ENCODE data around the gene ZNF136.

ZNF136 gene

GRCh38 chr19:12194827-12195731, 32.2 kb downstream of the ZNF136 start:
- DNase-seq (ENCODE audit: low read depth in 2 of 2) = peak; percentile 57 to 68

DNA sequence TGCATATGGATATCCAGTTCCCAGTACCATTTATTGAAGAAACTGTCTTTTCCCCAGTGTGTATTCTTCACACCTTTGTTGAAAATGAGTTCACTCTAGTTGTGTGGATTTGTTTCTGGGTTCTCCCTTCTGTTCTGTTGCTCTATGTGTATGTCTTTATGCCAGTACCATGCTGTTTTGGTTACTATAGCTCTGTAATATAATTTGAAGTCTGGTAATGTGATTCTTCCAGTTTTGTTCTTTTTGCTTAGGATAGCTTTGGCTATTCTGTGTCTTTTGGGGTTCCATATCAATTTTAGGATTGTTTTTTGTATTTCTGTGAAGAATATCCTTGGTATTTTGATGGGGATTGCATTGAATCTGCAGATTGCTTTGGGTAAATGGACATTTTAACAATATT, 35.2 kb downstream of the ZNF136 start:
- no peak for DNase-seq (ENCODE audit: low read depth in 2 of 2)

DNA sequence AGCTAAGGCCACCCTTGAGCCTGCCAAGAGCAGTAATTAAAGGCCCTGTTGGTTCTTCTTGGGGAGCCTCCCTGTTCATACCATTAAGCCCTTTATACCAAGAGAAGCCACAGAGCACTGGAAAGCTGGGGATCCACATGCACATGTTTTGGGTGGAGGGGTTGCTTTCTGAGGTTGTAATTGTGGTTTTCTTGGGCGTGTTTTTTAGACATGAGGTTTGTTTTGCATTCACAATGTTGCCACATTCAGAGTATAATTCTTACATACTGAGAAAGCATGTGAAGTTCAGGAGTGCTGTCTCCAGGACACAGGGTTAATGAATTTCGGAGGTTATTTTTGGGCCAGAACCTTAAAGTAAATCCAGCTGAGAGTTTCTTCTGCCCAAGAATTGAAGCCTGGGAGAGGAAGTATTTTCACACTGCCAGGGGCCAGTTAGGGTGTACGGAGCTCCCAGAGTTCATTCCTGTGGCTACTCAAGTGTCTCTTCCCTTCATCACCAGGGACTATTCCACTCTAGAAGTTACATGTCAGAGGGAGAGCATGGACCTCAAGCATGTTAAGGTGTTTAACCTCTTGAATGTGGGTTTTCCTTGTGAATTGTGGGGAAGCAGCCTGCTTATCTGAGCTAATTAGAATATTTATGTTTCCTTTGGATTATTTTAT, 37.0 kb downstream of the ZNF136 start:
- no peak for DNase-seq (ENCODE audit: low read depth in 2 of 2)

DNA sequence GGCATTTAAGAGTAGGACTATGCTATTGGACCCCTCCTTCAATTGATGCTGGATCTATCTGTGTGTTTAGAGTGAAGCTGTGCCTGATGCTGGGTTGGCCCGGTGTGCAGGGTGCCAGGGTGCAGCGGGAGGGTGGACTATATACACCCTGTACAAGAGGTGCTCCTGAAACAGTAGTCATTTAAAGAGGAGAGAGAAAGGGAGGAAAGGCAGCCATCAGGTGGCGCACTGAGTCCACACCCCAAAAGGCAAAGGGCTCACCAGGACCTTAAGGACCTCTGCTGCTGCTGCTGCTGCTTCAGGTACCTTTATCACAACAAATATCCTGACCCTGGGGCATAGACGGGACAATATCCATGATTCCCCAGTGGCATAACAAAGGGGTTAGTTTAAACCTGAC, 39.4 kb downstream of the ZNF136 start:
- DNase-seq (ENCODE audit: low read depth in 2 of 2) = peak; percentile 30 to 31

DNA sequence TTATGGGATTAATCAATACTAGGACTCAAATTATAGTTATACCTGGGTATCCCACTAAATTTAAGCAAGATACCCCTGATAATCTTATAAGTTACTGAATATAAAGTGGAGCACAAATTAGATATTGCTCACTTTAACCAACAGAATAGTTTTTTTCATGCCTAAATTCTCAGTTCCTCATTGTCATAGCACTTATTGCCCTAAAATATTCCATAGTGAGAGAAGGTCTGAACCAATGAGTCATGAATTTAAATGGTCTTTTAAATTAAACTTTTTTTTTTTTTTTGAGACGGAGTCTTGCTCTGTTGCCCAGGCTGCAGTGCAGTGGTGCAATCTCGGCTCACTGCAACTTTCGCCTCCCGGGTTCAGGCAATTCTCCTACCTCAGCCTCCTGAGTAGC, 42.4 kb downstream of the ZNF136 start:
- no peak for DNase-seq (ENCODE audit: low read depth in 2 of 2)

GRCh38 chr19:12208221-12208620, 45.3 kb downstream of the ZNF136 start:
- DNase-seq (ENCODE audit: low read depth in 2 of 2) = no peak

DNA sequence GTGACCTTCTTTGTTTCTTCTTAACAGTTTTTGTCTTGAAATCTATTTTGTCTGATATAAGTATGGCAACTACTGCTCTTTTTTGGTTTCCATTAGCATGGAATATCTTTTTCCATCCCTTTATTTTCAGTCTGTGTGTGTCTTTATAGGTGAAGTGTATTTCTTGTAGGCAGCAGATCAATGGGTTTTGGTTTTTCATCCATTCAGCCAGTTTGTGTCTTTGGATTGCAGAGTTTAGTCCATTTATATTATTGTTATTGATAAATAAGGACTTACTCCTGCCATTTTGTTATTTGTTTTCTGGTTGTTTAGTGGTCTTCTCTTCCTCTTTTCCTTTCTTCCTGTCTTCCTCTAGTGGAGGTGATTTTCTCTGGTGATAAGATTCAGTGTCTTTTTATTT, 54.4 kb downstream of the ZNF136 start:
- DNase-seq (ENCODE audit: low read depth in 2 of 2) = no peak

- DNase-seq (ENCODE audit: low read depth in 2 of 2) = no peak
Observed at GRCh38 chr19:12222980-12223630, 60.2 kb downstream of the ZNF136 start.

- no peak for DNase-seq (ENCODE audit: low read depth in 2 of 2)
Observed at GRCh38 chr19:12224676-12225075, 61.8 kb downstream of the ZNF136 start.

DNA sequence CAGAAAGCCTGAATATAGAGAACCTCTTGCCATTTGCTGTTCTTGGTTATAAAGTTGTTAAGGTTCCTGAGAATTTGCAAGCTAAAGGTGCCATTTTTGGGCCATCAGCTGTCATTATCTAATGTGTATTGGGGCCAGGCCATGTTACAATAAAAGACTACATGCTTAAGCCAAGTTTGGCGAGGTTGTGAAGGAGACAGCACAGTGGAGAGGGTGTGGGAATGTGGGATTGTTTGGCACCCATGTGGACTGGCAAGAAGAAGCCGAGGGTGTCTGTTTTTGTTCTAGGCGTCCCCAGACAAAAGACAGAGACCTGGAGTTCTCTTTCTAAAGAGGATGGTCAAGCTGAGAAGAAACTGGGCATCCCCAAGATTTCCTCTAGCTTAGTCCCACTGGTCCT, 67.1 kb downstream of the ZNF136 start:
- DNase-seq (ENCODE audit: low read depth in 2 of 2) = no peak

DNA sequence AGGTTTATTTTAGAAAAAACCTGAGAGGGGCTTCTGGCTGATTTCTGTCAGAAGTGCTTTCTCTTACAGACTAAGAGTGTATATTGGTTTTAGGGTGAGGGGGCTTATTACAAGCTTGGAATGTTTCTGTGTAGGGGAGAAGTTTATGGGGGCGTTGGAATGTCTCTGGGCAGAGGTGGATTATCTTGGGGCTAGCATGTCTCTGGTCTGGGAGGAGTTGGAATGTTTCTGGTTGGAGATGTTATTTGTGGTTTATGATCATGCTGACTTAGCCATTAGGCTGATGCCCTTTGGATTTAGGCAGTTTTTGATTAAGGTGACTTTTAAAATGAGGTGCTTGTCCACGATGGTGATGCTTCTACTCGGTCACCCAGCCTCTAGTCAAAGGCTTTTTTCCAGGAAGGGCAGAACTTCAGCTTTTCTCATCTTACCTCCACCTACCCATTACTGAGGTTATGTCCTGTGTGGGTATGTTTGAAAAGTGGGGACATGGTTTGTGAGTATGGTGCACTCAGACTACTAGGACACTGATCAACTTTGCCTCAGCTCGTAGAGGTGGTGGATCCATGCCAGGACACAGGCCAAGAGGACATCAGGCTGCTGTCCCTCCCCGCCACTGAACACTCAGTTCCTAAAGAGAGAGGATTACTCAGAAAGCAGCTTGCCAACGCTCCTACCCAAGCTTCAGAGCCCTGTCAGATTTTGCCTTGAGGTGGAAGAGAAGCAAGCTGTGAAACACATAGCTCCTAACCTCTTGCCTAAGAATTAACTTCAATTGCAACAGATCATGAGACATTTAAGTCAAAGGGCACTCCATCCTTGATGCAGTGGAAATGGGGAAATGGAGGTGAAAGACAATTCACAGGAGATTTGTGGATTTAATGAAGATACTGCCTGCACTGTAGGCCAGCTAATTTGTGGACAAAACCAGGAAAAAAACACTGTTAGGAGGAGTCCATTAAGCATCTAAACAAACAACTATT, 68.1 kb downstream of the ZNF136 start:
- DNase-seq (ENCODE audit: low read depth in 2 of 2) = no peak

DNA sequence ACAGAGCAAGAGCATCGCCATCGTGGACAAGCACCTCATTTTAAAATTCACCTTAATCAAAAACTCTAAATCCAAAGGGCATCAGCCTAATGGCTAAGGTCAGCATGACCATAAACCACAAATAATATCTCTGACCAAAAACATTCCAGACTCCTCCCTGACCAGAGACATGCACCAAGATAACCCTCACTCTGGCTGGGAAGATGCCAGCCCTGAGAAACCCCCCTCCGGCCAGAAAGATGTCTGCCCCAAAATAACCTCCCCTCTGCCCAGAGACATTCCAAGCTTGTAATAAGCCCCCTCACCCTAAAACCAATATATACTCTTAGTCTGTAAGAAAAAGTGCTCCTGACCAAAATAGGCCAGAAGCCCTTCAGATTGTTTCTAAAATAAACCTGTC, 70.1 kb downstream of the ZNF136 start:
- no peak for DNase-seq (ENCODE audit: low read depth in 2 of 2)

GRCh38 chr19:12237143-12237839, 74.4 kb downstream of the ZNF136 start:
- no peak for DNase-seq (ENCODE audit: low read depth in 2 of 2)

All from stimulated activated CD4-positive, alpha-beta T cell treated with anti-CD3 and anti-CD28 coated beads, Interleukin-15, amount 100 ng/mL, for 48 hours (primary cell).